ENCODE measurements around the gene MICU2. TPM values are rescaled to one million over a fixed set of nuclear protein-coding genes. Genes with fewer than 3 reads are reported as not detected.

MICU2 gene
- total and polyA plus RNA-seq, 2 of the 4 experiments (the other 2 are of a cell fraction): 14.9 to 25.0 TPM

DNA sequence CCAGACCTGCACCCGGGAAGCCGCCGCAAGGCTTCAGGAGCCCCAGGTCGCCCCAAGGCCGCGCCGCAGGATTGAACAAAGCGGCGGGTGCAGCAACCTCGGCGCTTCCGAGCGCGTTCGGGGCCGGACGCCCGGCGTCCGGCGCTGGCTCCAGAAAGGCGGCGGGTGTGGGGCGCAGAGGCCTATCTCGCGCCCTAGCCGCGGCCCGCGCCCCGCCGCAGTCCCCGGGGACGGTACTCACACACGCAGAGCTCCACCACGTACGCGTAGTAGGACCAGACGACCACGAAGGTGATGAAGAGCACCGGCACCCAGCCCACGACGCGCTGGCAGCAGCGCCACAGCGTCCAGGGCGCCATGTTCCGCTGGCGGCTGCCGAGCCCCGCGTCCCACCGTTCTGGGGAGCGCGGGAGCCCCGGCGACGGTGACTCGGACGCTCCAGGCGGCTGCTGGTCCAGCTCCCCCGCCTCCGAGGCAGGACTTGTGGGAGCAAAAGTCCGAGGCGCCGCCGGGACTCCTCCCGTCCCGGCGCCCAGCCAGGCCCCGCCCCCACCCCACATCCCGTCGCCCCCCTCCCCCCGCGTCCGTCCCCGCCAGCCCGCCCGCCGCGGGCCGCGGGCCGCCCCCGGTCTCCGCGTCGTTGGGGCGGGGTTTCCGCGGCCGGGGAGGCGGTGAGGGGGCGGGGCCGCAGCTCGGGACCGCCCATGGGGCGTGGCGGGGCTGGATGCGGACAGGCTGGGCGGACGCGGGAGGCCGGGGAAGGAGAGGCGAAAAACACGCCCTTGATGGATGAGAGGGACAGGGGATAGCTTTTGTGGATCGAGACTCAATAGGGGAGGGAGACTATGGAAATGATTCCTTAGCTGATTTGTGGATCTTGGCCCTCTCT, 144.9 kb downstream of the MICU2 start, which contains the start of gene ZDHHC20:
Gene ZDHHC20, minus strand, starts transcription at position 491 of the 889 bp plus-strand sequence. Its CDS starts 132 bp downstream, at position 359.
- intact Hi-C loops (cut with micrococcal nuclease): loop anchor here (5.0 kb wide), 1 partner anchor 57 kb away; no protein-coding TSS in a partner anchor
- peak; percentile 78 for DNase-seq

More for the DNA sequence above, 144.9 kb downstream of the MICU2 start, which contains the start of gene ZDHHC20:
- Histone ChIP-seq H2BK120ac (ENCODE audit: low read depth, low read length) (peak within 1 kb of the TSS; percentile 57; the same call in 1 of the 2 replicates), H3K4me1 (ENCODE audit: control insufficient read depth, insufficient read depth, low read length) (no peaks in the 10 kb centered on the region), H3K79me1 (ENCODE audit: low read depth in 1 of 2, low read length in 2 of 2) (peaks cover 11 to 18% of the 10 kb centered on the region in 2 experiments), H4K8ac (ENCODE audit: low read depth in 2 of 2, low read length in 2 of 2) (peak within 1 kb of the TSS; percentile 89 to 97), H2AK9ac (replicated peaks; ENCODE audit: low read depth, low read length, poor library complexity) (peak within 1 kb of the TSS; percentile 63), H3K4me2 (ENCODE audit: low read depth, low read length) (peak within 1 kb of the TSS; percentile 87), H2BK5ac (ENCODE audit: low read depth, low read length, poor library complexity, severe bottlenecking) (peak within 1 kb of the TSS; percentile 70), H2BK20ac (ENCODE audit: low read depth, low read length) (no peak within 1 kb of the TSS), H3K27me3 (ENCODE audit: control insufficient read depth, insufficient read depth, low read length) (no peaks in the 10 kb centered on the region), H3K14ac (replicated peaks; ENCODE audit: low read depth, low read length) (peak within 1 kb of the TSS; percentile 82), H3K4ac (ENCODE audit: low read depth, low read length) (peak within 1 kb of the TSS; percentile 89), H3K36me3 (ENCODE audit: control insufficient read depth, insufficient read depth, low read length) (no peaks in the 10 kb centered on the region), H3K18ac (ENCODE audit: low read depth, low read length) (peak within 1 kb of the TSS; percentile 34; the same call in 1 of the 2 replicates), H3K9me3 (ENCODE audit: control insufficient read depth, insufficient read depth, low read length) (no peaks in the 10 kb centered on the region), H4K20me1 (ENCODE audit: insufficient read depth, low read length) (peaks cover 5% of the 10 kb centered on the region; the same call in 1 of the 2 replicates), H3K23ac (ENCODE audit: low read depth, low read length) (peak within 1 kb of the TSS; percentile 98; the same call in 1 of the 2 replicates), H3K9me1 (ENCODE audit: insufficient read depth, low read length) (0 out of 2 replicates have a peak, but pooled peaks cover 3% of the 10 kb centered on the region), H2BK15ac (ENCODE audit: low read depth, low read length) (peak within 1 kb of the TSS; percentile 90; the same call in 1 of the 3 replicates), H2AFZ (replicated peaks; ENCODE audit: low read length, poor library complexity) (peak within 1 kb of the TSS; percentile 98), H4K91ac (ENCODE audit: insufficient read depth, low read depth, low read length) (peak within 1 kb of the TSS; percentile 68; the same call in 1 of the 2 replicates), H2AK5ac (ENCODE audit: low read depth, low read length) (peak within 1 kb of the TSS; percentile 27; the same call in 1 of the 2 replicates), H3K56ac (ENCODE audit: extremely low read depth, insufficient read depth, low read length) (peak within 1 kb of the TSS; percentile 55; the same call in 1 of the 2 replicates), H3K27ac (ENCODE audit: insufficient read depth, low read length) (peak within 1 kb of the TSS; percentile 76), H4K5ac (ENCODE audit: low read depth, low read length) (peak within 1 kb of the TSS; percentile 39), H3K9ac (ENCODE audit: low read depth, low read length) (peak within 1 kb of the TSS; percentile 84), H3K4me3 (ENCODE audit: insufficient read depth, low read depth, low read length) (peak within 1 kb of the TSS; percentile 88)
- dilution Hi-C loops (cut with HindIII; ENCODE audit: low sequenced_read_pairs, unreplicated experiment) (no loop called here), in situ Hi-C loops (cut with MboI; ENCODE audit: low sequenced_read_pairs) (no loop called here)
- peak; percentile 98 for ATAC-seq (ENCODE audit: low read depth)
- CTCF ChIA-PET: interaction anchor here (0.5 to 1.4 kb wide), 3 partner anchors 18 to 348 kb away, joined by 3 to 5 read pairs (median 3); no protein-coding TSS in a partner anchor
- WGBS, 2 experiments (ENCODE audit: extremely low coverage in 2 of 2, insufficient read length in 1 of 2): 0% methylated on average over 45 of the region's 107 CpGs; no CpG with 5 or more reads in 1 of the 2 experiments
- TF ChIP-seq, protein P1, sequence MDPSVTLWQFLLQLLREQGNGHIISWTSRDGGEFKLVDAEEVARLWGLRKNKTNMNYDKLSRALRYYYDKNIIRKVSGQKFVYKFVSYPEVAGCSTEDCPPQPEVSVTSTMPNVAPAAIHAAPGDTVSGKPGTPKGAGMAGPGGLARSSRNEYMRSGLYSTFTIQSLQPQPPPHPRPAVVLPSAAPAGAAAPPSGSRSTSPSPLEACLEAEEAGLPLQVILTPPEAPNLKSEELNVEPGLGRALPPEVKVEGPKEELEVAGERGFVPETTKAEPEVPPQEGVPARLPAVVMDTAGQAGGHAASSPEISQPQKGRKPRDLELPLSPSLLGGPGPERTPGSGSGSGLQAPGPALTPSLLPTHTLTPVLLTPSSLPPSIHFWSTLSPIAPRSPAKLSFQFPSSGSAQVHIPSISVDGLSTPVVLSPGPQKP (IDR thresholded peaks at IDR 0.05; ENCODE audit: borderline replicate concordance, low read depth, low read length): no peak
- TF ChIP-seq RFX5 (IDR thresholded peaks at IDR 0.05; ENCODE audit: low read depth, low read length) (no peak), RAD21 (IDR thresholded peaks at IDR 0.05; ENCODE audit: low read length) (0 out of 2 replicates have a peak, but pooled peaks have one; percentile 4), CEBPB (IDR thresholded peaks at IDR 0.05; ENCODE audit: low read depth, low read length) (no peak), SMC3 (IDR thresholded peaks at IDR 0.05; ENCODE audit: low read depth, low read length) (no peak), CHD1 (IDR thresholded peaks at IDR 0.05; ENCODE audit: low read depth, low read length) (no peak), POLR2A (IDR thresholded peaks at IDR 0.05; ENCODE audit: low read depth, low read length) (peak; percentile 71)
- BruUV-seq (replicated peaks): no TSS peak
- POLR2A ChIA-PET (ENCODE audit: unreplicated experiment): interaction anchor here (0.5 to 1.2 kb wide), 4 partner anchors 133 to 803 kb away, joined by 3 to 4 read pairs (median 3); no protein-coding TSS in a partner anchor

Measured in IMR-90 (cell line).